Subcutaneous adipose tissue (tissue), 4 donors: ENCODE measurements around the gene C15orf40. TPM values are rescaled to one million over a fixed set of nuclear protein-coding genes. Genes with fewer than 3 reads are reported as not detected.

Source experiments
- total RNA-seq, 4 donors: library from RNA; depleted of rRNA; stranded (reverse); fragments of >200 nt; gene quantifications; one replicate each; pipeline ENCODE4 v1.1.0, GENCODE V29; 2016
- TF ChIP-seq, protein P1 (sequence below): fragments of 450-650 bp; IDR thresholded peaks from one replicate; pipeline ENCODE4 v1.5.1; 2016; ENCODE audit warnings: low read depth, mild to moderate bottlenecking, control low read depth, antibody characterized with exemption, moderate library complexity

C15orf40 gene
- total RNA-seq, 4 donors from 2014 or later, result 12.1 to 23.9 (median 12.9) TPM

DNA sequence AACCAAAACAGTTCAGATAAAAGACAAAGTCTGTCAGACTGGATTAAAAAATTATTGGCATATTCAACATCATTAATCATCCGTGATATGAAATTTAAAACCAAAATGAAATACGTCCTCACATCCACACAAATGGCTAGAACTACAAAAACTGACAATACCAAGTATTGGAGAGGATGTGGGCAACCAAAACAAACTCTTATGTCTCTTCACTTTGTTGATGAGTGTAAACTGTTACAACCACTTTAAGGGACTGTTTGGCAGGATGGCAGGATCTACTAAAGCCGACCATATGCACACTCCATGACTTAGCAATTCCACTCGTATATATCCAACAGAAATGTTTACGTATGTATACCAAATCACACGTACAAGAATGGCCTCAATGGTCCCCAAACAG lies 24.8 kb upstream of the C15orf40 start:
- TF ChIP-seq, protein P1, sequence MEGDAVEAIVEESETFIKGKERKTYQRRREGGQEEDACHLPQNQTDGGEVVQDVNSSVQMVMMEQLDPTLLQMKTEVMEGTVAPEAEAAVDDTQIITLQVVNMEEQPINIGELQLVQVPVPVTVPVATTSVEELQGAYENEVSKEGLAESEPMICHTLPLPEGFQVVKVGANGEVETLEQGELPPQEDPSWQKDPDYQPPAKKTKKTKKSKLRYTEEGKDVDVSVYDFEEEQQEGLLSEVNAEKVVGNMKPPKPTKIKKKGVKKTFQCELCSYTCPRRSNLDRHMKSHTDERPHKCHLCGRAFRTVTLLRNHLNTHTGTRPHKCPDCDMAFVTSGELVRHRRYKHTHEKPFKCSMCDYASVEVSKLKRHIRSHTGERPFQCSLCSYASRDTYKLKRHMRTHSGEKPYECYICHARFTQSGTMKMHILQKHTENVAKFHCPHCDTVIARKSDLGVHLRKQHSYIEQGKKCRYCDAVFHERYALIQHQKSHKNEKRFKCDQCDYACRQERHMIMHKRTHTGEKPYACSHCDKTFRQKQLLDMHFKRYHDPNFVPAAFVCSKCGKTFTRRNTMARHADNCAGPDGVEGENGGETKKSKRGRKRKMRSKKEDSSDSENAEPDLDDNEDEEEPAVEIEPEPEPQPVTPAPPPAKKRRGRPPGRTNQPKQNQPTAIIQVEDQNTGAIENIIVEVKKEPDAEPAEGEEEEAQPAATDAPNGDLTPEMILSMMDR, result no peak

DNA sequence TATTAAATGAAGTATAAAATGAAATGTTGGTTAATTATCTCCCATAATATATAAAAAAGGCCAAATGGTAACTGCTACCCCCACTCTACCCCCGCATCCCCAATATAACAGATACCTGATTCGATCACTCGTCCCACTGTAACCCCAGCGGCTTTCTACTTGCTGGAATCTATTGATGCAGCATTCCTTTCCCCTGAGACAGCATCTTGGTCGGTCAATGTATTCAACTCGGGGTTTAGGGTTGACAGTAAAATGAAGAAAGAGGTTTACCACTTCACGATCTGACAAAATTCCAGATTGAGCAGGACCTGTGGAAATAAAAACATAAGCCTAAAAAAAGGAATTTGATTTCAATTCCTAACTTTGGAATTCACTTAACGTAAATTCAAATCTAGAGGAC lies 18.6 kb upstream of the C15orf40 start:
- TF ChIP-seq, protein P1, result no peak

DNA sequence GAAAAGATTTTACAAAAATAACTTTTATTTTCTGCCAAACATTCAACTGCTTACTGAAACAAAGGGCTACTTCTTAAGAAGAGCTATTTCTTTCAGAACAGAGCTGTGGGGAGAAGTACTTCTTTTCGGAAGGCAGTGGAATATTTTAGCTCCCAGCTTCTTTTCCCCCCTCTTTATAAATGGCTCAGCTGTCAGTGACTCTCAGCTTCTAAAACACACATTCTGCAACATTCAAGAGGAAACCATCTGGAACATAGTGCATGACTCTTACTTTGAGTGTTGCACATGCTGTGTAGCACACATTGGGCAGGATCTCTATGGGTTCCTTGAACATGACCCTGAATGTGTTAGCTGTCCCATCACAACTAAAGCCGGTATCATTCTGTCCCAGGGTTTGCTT lies 7.0 kb upstream of the C15orf40 start:
- TF ChIP-seq, protein P1, result no peak

DNA sequence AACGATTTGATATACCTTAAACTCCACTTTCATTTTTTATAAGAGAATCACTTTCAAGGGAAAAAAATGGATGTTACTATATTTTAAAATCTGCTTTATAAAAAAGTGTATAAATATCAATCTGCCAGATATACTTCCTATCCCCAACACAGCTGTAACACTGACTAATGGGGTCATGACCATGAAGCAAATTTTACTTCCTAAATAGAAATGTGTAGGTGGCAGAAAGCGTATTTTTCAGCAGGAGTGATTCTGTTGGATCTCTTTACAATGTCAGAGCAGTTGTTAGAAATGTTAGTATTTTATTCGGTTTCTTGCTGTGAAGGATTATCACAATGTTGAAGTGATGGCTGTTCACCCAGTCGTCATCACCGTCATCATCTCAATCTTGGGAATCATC lies 5.5 kb upstream of the C15orf40 start:
- TF ChIP-seq, protein P1, result no peak

DNA sequence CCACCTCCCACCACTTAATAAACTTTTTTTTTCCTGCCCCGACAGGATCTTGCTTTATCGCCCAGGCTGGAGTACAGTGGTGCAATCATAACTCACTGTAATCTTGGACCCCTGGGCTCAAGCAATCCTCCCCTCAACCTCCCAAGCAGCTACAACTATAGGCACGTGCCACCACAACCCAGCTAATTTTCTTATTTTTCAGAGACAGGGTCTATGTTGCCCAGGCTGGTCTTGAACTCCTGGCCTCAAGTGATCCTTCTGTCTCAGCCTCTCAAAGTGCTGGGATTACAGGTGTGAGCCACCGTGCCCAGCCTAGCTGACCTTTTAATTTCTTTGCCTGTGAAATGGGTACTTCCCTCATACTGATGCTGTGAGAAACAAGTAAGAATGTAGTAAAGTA lies 3.9 kb upstream of the C15orf40 start:
- TF ChIP-seq, protein P1, result no peak

DNA sequence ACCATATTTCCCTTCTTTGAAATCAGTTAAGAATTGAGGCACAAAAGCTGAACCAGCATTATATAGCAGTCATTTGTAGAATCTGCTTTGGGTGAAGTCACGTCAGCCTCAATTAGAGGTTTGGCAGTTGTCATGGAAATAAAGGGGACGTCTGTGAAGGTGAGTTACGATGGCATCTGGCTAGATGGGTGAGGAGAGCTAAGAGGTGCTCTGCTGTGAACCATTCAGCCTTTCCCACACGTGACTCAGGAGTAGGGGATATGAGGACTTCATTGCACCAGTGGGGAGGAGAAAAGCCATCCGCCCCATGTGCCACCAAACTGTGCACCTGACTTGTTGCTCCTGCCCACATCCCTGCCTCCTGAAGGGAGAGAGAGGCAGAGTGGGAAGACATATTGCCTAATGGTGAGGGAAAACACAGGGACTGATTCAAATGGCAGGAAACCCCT lies 2.8 kb upstream of the C15orf40 start:
- TF ChIP-seq, protein P1, result no peak

DNA sequence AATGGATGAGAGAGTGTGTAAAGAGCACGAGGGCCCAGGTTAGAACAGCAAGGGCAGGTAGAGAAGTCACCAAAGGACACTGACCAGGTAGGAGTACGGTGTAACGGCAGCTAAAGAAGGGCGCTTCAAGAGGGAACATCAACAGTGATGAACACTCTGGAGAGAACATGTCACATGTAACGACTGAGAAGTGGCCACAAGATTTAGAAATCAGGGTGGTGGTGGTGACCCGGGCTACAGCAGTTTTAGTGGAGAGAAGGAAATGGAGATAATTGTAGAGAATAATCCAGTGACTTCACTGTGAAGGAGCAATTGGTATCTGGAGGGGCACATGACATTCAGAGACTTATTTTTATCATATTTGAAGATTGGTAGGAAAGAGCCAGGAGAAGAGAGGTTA lies 1.2 kb upstream of the C15orf40 start:
- TF ChIP-seq, protein P1, result no peak
